Adrenal gland (tissue), 12 donors: ENCODE data around the gene LPP. TPM values are rescaled to one million over a fixed set of nuclear protein-coding genes. Genes with fewer than 3 reads are reported as not detected.

Source experiments
- DNase-seq, 7 donors: peaks; one replicate each; pipeline ENCODE4 v3.0.0-alpha.2; 2019 to 2020
- H3K27ac ChIP-seq, 5 donors: fragments of 200-600 bp; sonication (generic) in 4 of 5; 1 replicate in 3 of 5; 2 replicates in 2 of 5; pipeline versions ENCODE4 v1.5.1 to v1.8.0; 2016 to 2020; ENCODE audit warnings: mild to moderate bottlenecking in 1 of 5
- H3K27me3 ChIP-seq: fragments of 200-600 bp; 2 replicates; pipeline ENCODE4 v1.8.0; 2021
- H3K36me3 ChIP-seq, 2 donors: fragments of 200-600 bp; replicated peaks in 1 of 2; 1 replicate in 1 of 2; 2 replicates in 1 of 2; pipeline versions ENCODE4 v1.5.1 to v1.8.0; 2018 to 2022
- H3K4me1 ChIP-seq, 2 donors: fragments of 200-600 bp; replicated peaks in 1 of 2; 1 replicate in 1 of 2; 2 replicates in 1 of 2; pipeline versions ENCODE4 v1.5.1 to v1.8.0; 2018 to 2021
- H3K4me3 ChIP-seq, 4 donors: fragments of 200-600 bp; sonication (generic) in 3 of 4; one replicate each; pipeline ENCODE4 v1.5.1; 2016 to 2018
- H3K9me3 ChIP-seq, 3 donors: fragments of 200-600 bp; sonication (generic) in 1 of 3; replicated peaks in 1 of 3; 1 replicate in 2 of 3; 2 replicates in 1 of 3; pipeline versions ENCODE4 v1.5.1 to v1.8.0; 2016 to 2021
- POLR2A ChIP-seq, 2 donors: fragments of 450-650 bp; IDR thresholded peaks; one replicate each; pipeline ENCODE4 v1.6.1; 2017; ENCODE audit warnings: antibody characterized with exemption in 2 of 2, mild to moderate bottlenecking in 2 of 2, moderate library complexity in 1 of 2
- WGBS, 4 donors: extraction: QIAGEN DNeasy Blood & Tissue Kit in 2 of 4; methylation state at CpG; one replicate each; pipeline versions ENCODE4 v1.1.5 to v1.1.7; 2013 to 2017; 5-methylcytosine and 5-hydroxymethylcytosine counted together
- intact Hi-C, 2 donors: fragments of 100-400 bp; cut with DNase I; formaldehyde crosslinking; loops; one replicate each; pipeline versions ENCODE4 v1.14.1 to v1.15.0; 2022 to 2023
- polyA plus RNA-seq, 3 donors: library from polyadenylated mRNA; stranded (reverse); fragments of 200-250 nt in 2 of 3; fragments of 350-450 nt in 1 of 3; fragmentation: Illumina TruSeq in 1 of 3; extraction: RNeasy Lipid Tissue Mini Kit (QIAGEN cat#74804) in 1 of 3; gene quantifications; one replicate each; pipeline ENCODE4 v1.2.3, GENCODE V29; 2013 to 2014
- total RNA-seq, 9 donors: library from RNA; depleted of rRNA in 4 of 9; stranded (reverse); fragments of >200 nt in 4 of 9; fragments of 120-200 nt in 1 of 9; fragmentation: NEBNext Ultra II Directional in 1 of 9; extraction: Animal tissue kit (Norgen Biotek cat#: 25700) in 1 of 9; gene quantifications; one replicate each; pipeline versions ENCODE4 v1.1.0 to v1.2.4, GENCODE V29; 2013 to 2023
- TF ChIP-seq, protein P1 (sequence below), 6 experiments: fragments of 450-650 bp in 4 of 6; fragments of 200-600 bp in 2 of 6; sonication (generic) in 1 of 6; IDR thresholded peaks; 1 replicate in 5 of 6; 2 replicates in 1 of 6; pipeline versions ENCODE4 v1.5.1 to v1.8.0; 2016 to 2021; ENCODE audit warnings: antibody characterized with exemption in 6 of 6, mild to moderate bottlenecking in 2 of 6, moderate library complexity in 1 of 6
- donor health status: healthy with polysubstance abuse.
- donor health status: Bipolar disorder and iron deficiency.
- donor health status: DM: yes; HTN: yes; CAD: no.
- donor health status: DM: no; HTN: no; CAD: no.
- donor health status: DM: no; HTN: no; CAD: no.
- donor health status: DM: yes; HTN: yes; CAD: no.

Gene LPP
- total and polyA plus RNA-seq, 12 donors, result 7.0 to 170 (median 101) TPM

GRCh38 chr3:188789251-188789650 is 635.3 kb downstream of the LPP start:
- TF ChIP-seq, protein P1, sequence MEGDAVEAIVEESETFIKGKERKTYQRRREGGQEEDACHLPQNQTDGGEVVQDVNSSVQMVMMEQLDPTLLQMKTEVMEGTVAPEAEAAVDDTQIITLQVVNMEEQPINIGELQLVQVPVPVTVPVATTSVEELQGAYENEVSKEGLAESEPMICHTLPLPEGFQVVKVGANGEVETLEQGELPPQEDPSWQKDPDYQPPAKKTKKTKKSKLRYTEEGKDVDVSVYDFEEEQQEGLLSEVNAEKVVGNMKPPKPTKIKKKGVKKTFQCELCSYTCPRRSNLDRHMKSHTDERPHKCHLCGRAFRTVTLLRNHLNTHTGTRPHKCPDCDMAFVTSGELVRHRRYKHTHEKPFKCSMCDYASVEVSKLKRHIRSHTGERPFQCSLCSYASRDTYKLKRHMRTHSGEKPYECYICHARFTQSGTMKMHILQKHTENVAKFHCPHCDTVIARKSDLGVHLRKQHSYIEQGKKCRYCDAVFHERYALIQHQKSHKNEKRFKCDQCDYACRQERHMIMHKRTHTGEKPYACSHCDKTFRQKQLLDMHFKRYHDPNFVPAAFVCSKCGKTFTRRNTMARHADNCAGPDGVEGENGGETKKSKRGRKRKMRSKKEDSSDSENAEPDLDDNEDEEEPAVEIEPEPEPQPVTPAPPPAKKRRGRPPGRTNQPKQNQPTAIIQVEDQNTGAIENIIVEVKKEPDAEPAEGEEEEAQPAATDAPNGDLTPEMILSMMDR (IDR thresholded peaks at IDR 0.05), result no peak
- no peak for TF ChIP-seq POLR2A (IDR thresholded peaks at IDR 0.05)
- DNase-seq, result no peak
- Histone ChIP-seq H3K4me3 (no peak overlapping the region), H3K4me1 (peaks cover 5 to 12% of the 10 kb centered on the region in 2 donors), H3K36me3 (no peaks in the 10 kb centered on the region), H3K27me3 (no peaks in the 10 kb centered on the region), H3K27ac (no peak overlapping the region), H3K9me3 (no peaks in the 10 kb centered on the region)
- 47 to 59% (median 57%) methylated on average over 4 of the region's 4 CpGs for WGBS, 4 donors
- intact Hi-C loops, result no loop called here

GRCh38 chr3:188791311-188791710 is 637.4 kb downstream of the LPP start:
- TF ChIP-seq POLR2A (IDR thresholded peaks at IDR 0.05), result no peak
- TF ChIP-seq, protein P1 (IDR thresholded peaks at IDR 0.05), result no peak
- no peaks in the 10 kb centered on the region for H3K27me3 ChIP-seq
- H3K9me3 ChIP-seq, result no peaks in the 10 kb centered on the region
- no peak overlapping the region for H3K27ac ChIP-seq
- no peak for DNase-seq
- intact Hi-C loops, result no loop called here
- no peaks in the 10 kb centered on the region for H3K36me3 ChIP-seq
- H3K4me3 ChIP-seq, result no peak overlapping the region
- peaks cover 5 to 15% of the 10 kb centered on the region in 2 donors for H3K4me1 ChIP-seq
- WGBS, 4 donors, result 65 to 79% (median 75%) methylated on average over 4 of the region's 4 CpGs

DNA sequence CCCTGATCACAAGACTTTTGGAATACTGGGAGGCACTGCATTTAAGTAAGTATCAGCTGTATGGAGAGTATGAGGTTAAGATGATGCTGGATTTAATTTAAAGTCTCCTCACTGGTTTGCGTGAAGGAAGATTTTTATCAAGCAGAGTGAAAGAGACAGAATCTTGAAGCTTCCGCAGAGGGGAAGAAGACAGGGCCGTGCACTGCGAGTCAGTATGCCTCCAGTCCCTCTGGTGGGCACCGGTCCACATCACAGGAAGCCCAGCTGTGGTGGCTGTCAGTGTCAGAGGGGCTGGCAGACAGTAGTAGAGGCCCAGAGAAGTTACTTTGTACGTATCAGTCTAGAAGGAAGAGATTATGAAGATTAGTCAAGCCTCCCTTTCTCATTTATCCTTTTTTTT is 638.8 kb downstream of the LPP start:
- TF ChIP-seq, protein P1 (IDR thresholded peaks at IDR 0.05), result peak in 3 of 6 experiments; percentile 25 to 38 (median 34)
- TF ChIP-seq POLR2A (IDR thresholded peaks at IDR 0.05), result no peak
- no peaks in the 10 kb centered on the region for H3K36me3 ChIP-seq
- H3K27ac ChIP-seq, result no peak overlapping the region
- H3K9me3 ChIP-seq, result no peaks in the 10 kb centered on the region
- H3K4me3 ChIP-seq, result no peak overlapping the region
- no peaks in the 10 kb centered on the region for H3K27me3 ChIP-seq
- peaks cover 5 to 17% of the 10 kb centered on the region in 2 donors for H3K4me1 ChIP-seq
- DNase-seq, result peak in 2 of 7 donors; percentile 29 to 65
- intact Hi-C loops, result no loop called here
- WGBS, 4 donors, result 78 to 86% (median 83%) methylated on average over 6 of the region's 6 CpGs

GRCh38 chr3:188796122-188796631 is 642.2 kb downstream of the LPP start:
- no peak for TF ChIP-seq POLR2A (IDR thresholded peaks at IDR 0.05)
- TF ChIP-seq, protein P1 (IDR thresholded peaks at IDR 0.05), result no peak
- H3K27ac ChIP-seq, result peak overlapping the region in 4 of 5 donors; percentile 2 to 65 (median 32)
- H3K4me1 ChIP-seq, result peaks cover 0 to 26% of the 10 kb centered on the region in 2 donors

More at GRCh38 chr3:188796122-188796631, 642.2 kb downstream of the LPP start:
- Histone ChIP-seq H3K36me3 (no peaks in the 10 kb centered on the region), H3K4me3 (no peak overlapping the region), H3K9me3 (no peaks in the 10 kb centered on the region), H3K27me3 (no peaks in the 10 kb centered on the region)
- intact Hi-C loops, result no loop called here
- DNase-seq, result peak in 4 of 7 donors; percentile 31 to 66 (median 52)
- WGBS, 4 donors, result 56 to 61% (median 56%) methylated on average over 3 of the region's 3 CpGs
